ENCODE results near the gene KNSTRN. TPM values are rescaled to one million over a fixed set of nuclear protein-coding genes. Genes with fewer than 3 reads are reported as not detected.

KNSTRN gene
- total and polyA plus RNA-seq, 2 of the 8 experiments (the other 6 are each of a cell fraction or from before 2014, with no cell fraction given): 25.1 to 79.4 TPM

GRCh38 chr15:40364251-40364650, 18.3 kb upstream of the KNSTRN start:
- H2BK5ac ChIP-seq (ENCODE audit: low read depth, low read length): no peak overlapping the region
- peaks cover 5 to 29% (median 24%) of the 10 kb centered on the region in 4 experiments for H3K27me3 ChIP-seq (replicated peaks in 1 of 4; ENCODE audit: control insufficient read depth in 3 of 4, extremely low read depth in 1 of 4, insufficient read depth in 3 of 4, low read length in 3 of 4)
- no peak overlapping the region for H2BK15ac ChIP-seq (ENCODE audit: low read length)
- peaks cover 0 to 8% of the 10 kb centered on the region in 2 experiments; a peak in 1 of 4 replicates for H3K9me3 ChIP-seq (ENCODE audit: insufficient read depth in 2 of 2, low read depth in 1 of 2, low read length in 1 of 2)
- WGBS, 2 experiments (ENCODE audit: extremely low coverage in 1 of 2, insufficient coverage in 1 of 2, insufficient read length in 1 of 2, insufficient replicate concordance in 2 of 2, low coverage in 1 of 2, low lambda C conversion rate in 2 of 2, missing lambda C conversion rate in 1 of 2): 98% methylated on average over 5 of the region's 6 CpGs; no CpG with 5 or more reads in 1 of the 2 experiments
- peaks cover 1% of the 10 kb centered on the region for H3K23me2 ChIP-seq (ENCODE audit: low read depth, low read length)
- no peak overlapping the region for H2AFZ ChIP-seq (ENCODE audit: low read length)
- CTCF ChIA-PET (ENCODE audit: partially characterized antibody): interaction anchor here (1.4 to 13.4 kb wide), 3 partner anchors 17 to 84 kb away, joined by 5 to 452 read pairs (median 6); partner anchors contain the start of genes CCDC9B, DISP2 and PHGR1
- no peak overlapping the region; the same call in 1 of the 2 replicates for H2BK20ac ChIP-seq (ENCODE audit: low read length)
- H4K91ac ChIP-seq (replicated peaks; ENCODE audit: insufficient read length, low read length): no peak overlapping the region
- no peak overlapping the region for H3K18ac ChIP-seq (ENCODE audit: extremely low read depth, low read length)
- DNase-seq (ENCODE audit: low read depth in 1 of 2, low spot score in 2 of 2) (no peak), FAIRE-seq (no peak)
- no peak overlapping the region for H4K8ac ChIP-seq (ENCODE audit: extremely low read depth, insufficient read depth, low read length)
- H2BK12ac ChIP-seq (ENCODE audit: low read depth, low read length): no peak overlapping the region
- H3K56ac ChIP-seq (replicated peaks; ENCODE audit: insufficient read length, low read depth, low read length): no peak overlapping the region
- H3K79me2 ChIP-seq (ENCODE audit: control insufficient read depth in 1 of 2, insufficient read depth in 2 of 2, low read length in 2 of 2): no peaks in the 10 kb centered on the region
- H4K5ac ChIP-seq (ENCODE audit: insufficient read length, low read depth, low read length): no peak overlapping the region
- no peak overlapping the region for H3K4me2 ChIP-seq (ENCODE audit: insufficient read depth in 1 of 2, low read depth in 2 of 2, low read length in 2 of 2)
- no peak overlapping the region for H3K4ac ChIP-seq (replicated peaks; ENCODE audit: insufficient read length, low read depth, low read length)
- no peak overlapping the region for H3K23ac ChIP-seq (ENCODE audit: insufficient read length)
- no peaks in the 10 kb centered on the region for H3K36me3 ChIP-seq (ENCODE audit: control insufficient read depth in 2 of 4, insufficient read depth in 4 of 4, low read length in 3 of 4)
- H3K9ac ChIP-seq (replicated peaks in 1 of 4; ENCODE audit: extremely low read depth in 1 of 4, low read depth in 3 of 4, low read length in 3 of 4): no peak overlapping the region
- no peak overlapping the region for H3K4me3 ChIP-seq (ENCODE audit: extremely low read depth in 1 of 4, insufficient read depth in 2 of 4, low read depth in 3 of 4, low read length in 4 of 4)
- POLR2A ChIA-PET (ENCODE audit: partially characterized antibody): interaction anchor here (1.2 to 1.3 kb wide), 2 partner anchors 10 to 18 kb away, joined by 3 read pairs; partner anchors contain the start of gene KNSTRN
- H3K4me1 ChIP-seq (replicated peaks in 1 of 4; ENCODE audit: control insufficient read depth in 3 of 4, insufficient read depth in 4 of 4, low read length in 3 of 4): peaks cover 0 to 6% (median 4%) of the 10 kb centered on the region in 4 experiments; a peak in 3 of 7 replicates
- no peak overlapping the region for H3K27ac ChIP-seq (ENCODE audit: low read depth, low read length)
- no peak overlapping the region for H3K14ac ChIP-seq (ENCODE audit: insufficient read length)
- H2AK5ac ChIP-seq (ENCODE audit: low read depth, low read length): no peak overlapping the region
- no peaks in the 10 kb centered on the region for H3K79me1 ChIP-seq (ENCODE audit: low read depth, low read length)
- H4K20me1 ChIP-seq (replicated peaks in 1 of 2; ENCODE audit: control insufficient read depth in 1 of 2, insufficient read depth in 2 of 2, low read length in 2 of 2): peaks cover 0 to 3% of the 10 kb centered on the region in 2 experiments
- H2BK120ac ChIP-seq (replicated peaks; ENCODE audit: low read depth, low read length): no peak overlapping the region
- TF ChIP-seq EZH2 (IDR thresholded peaks at IDR 0.05; ENCODE audit: low read depth, low read length, severe bottlenecking) (no peak), RFX5 (IDR thresholded peaks at IDR 0.05; ENCODE audit: borderline replicate concordance, low read depth, low read length) (no peak), SAP30 (IDR thresholded peaks at IDR 0.05; ENCODE audit: insufficient read depth, insufficient replicate concordance, low read length) (no peak), CBX8 (IDR thresholded peaks at IDR 0.05; ENCODE audit: borderline replicate concordance, low read depth, low read length) (no peak), ATF2 (IDR thresholded peaks at IDR 0.05; ENCODE audit: low read length) (no peak), TBP (IDR thresholded peaks at IDR 0.05; ENCODE audit: low read depth, low read length) (no peak), BACH1 (IDR thresholded peaks at IDR 0.05; ENCODE audit: low read length) (no peak), USF2 (IDR thresholded peaks at IDR 0.05; ENCODE audit: low read length) (no peak), FOSL1 (IDR thresholded peaks at IDR 0.05; ENCODE audit: insufficient read depth, low read depth, low read length) (no peak), BCL11A (IDR thresholded peaks at IDR 0.05; ENCODE audit: low read depth in 2 of 2, low read length in 2 of 2) (no peak), TEAD4 (IDR thresholded peaks at IDR 0.05; ENCODE audit: low read depth, low read length) (no peak)

Measured in H1 (cell line).